Panc1 (cell line): ENCODE data around the gene WASF2. TPM values are rescaled to one million over a fixed set of nuclear protein-coding genes. Genes with fewer than 3 reads are reported as not detected.
"Not testable (repeated sequence)": the region's sequence is repeated elsewhere in the genome, so short reads cannot be mapped to it uniquely, and the experiment has no call there.

ENCODE experiments used
- ATAC-seq: fragments of 200-7000 bp; cut with Tn5 transposase; 2 replicates; pipeline ENCODE4 v1.9.1; 2020; ENCODE audit warnings: mild to moderate bottlenecking, moderate library complexity
- BruUV-seq: library from RNA; stranded (reverse); fragments of 400-500 nt; replicated peaks from 2 replicates; lab custom pipeline; 2021; lab: Mats Ljungman, UMichigan
- CTCF ChIA-PET: fragments of 300-600 bp; sonication (Branson Sonifier 250); formaldehyde crosslinking; loops from one replicate; lab custom pipeline; 2022; ENCODE audit warnings: antibody characterized with exemption; lab: Charles Lee
- POLR2A ChIA-PET: fragments of 300-600 bp; sonication (Branson Sonifier 250); formaldehyde crosslinking; loops from one replicate; lab custom pipeline; 2022; ENCODE audit warnings: antibody characterized with exemption; lab: Charles Lee
- DNase-seq: peaks from one replicate; pipeline ENCODE4 v3.0.0-alpha.2; 2010; ENCODE audit warnings: low read depth, low spot score
- H3K27ac ChIP-seq: 2 replicates; pipeline ENCODE4 v1.5.1; 2011; ENCODE audit warnings: mild to moderate bottlenecking, low read length, inconsistent platforms
- H3K27me3 ChIP-seq: fragments of 200-500 bp; sonication (Bioruptor generic); 2 replicates; pipeline ENCODE4 v1.6.0; 2014; ENCODE audit warnings: low read length, inconsistent platforms; ENCODE audit not compliant: control insufficient read depth, insufficient read depth
- H3K36me3 ChIP-seq: fragments of 200-500 bp; sonication (Bioruptor generic); 2 replicates; pipeline ENCODE4 v1.5.1; 2014; ENCODE audit warnings: inconsistent platforms, mild to moderate bottlenecking, low read length, moderate library complexity; ENCODE audit not compliant: control insufficient read depth, insufficient read depth
- H3K4me1 ChIP-seq: 2 replicates; pipeline ENCODE4 v1.5.1; 2011; ENCODE audit warnings: inconsistent platforms, mild to moderate bottlenecking, low read length, moderate library complexity; ENCODE audit not compliant: control insufficient read depth, insufficient read depth
- H3K4me3 ChIP-seq, 2 experiments: 2 replicates each; pipeline ENCODE4 v1.5.1; 2011 to 2012; ENCODE audit warnings: low read depth in 2 of 2, low read length in 2 of 2, mild to moderate bottlenecking in 2 of 2, inconsistent platforms in 1 of 2, moderate library complexity in 1 of 2
- H3K9me3 ChIP-seq: fragments of 200-500 bp; sonication (Bioruptor generic); 2 replicates; pipeline ENCODE4 v1.5.1; 2014; ENCODE audit warnings: low read depth, mild to moderate bottlenecking, inconsistent platforms, low read length, moderate library complexity; ENCODE audit not compliant: control insufficient read depth, insufficient read depth
- CTCF ChIP-seq: fragments of 450-650 bp; IDR thresholded peaks from 2 replicates; pipeline ENCODE4 v1.5.1; 2017; ENCODE audit warnings: mild to moderate bottlenecking
- POLR2AphosphoS5 ChIP-seq: IDR thresholded peaks from 2 replicates; pipeline ENCODE4 v1.6.1; 2012; ENCODE audit warnings: mild to moderate bottlenecking, low read depth, low read length, moderate library complexity
- REST ChIP-seq, 2 experiments: IDR thresholded peaks; 2 replicates each; pipeline ENCODE4 v1.6.1; 2011 to 2012; ENCODE audit warnings: low read depth in 2 of 2, control low read depth in 1 of 2, low read length in 1 of 2, mild to moderate bottlenecking in 1 of 2, moderate library complexity in 1 of 2; ENCODE audit not compliant: insufficient read depth in 1 of 2
- SIN3A ChIP-seq: IDR thresholded peaks from 2 replicates; pipeline ENCODE4 v1.6.1; 2012; ENCODE audit warnings: low read depth, mild to moderate bottlenecking, low read length, moderate library complexity, borderline replicate concordance; ENCODE audit not compliant: insufficient read depth
- TCF7L2 ChIP-seq: IDR thresholded peaks from 2 replicates; pipeline ENCODE4 v1.6.1; 2011; ENCODE audit warnings: mild to moderate bottlenecking, low read depth, low read length, inconsistent platforms
- in situ Hi-C: cut with HindIII; loops from 2 replicates; pipeline ENCODE4 v1.10.0; 2016; ENCODE audit warnings: low sequenced_read_pairs, low pct_unique_long_range_greater_than_20kb
- intact Hi-C: fragments of 100-400 bp; cut with micrococcal nuclease; formaldehyde crosslinking; loops from one replicate; pipeline ENCODE4 v1.10.0; 2022; ENCODE audit not compliant: unreplicated experiment
- total RNA-seq: library from RNA; stranded (reverse); gene quantifications from one replicate; pipeline ENCODE4 v1.2.1, GENCODE V29; 2021; ENCODE audit not compliant: unreplicated experiment

Gene WASF2
- total RNA-seq, 1 experiment from 2014 or later = 121 TPM

DNA sequence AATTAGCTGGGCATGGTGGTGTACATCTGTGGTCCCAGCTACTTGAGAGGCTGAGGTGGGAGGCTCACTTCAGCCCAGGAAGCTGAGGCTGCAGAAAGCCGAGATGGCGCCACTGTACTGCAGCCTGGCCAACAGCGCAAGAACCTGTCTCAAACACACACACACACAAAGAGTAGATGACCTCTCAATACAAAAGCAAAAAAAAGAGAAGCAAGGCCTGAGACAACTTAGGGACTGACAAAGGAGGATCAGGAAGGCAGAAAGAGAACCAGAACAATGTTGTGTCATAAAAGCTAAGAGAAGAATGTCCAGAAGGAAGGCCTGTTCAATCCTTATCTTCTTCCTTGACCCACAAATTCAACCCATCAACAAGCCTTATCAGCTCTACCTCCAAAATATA lies 18.5 kb downstream of the WASF2 start:
- Histone ChIP-seq H3K36me3 (no peaks in the 10 kb centered on the region), H3K4me1 (peaks cover 4% of the 10 kb centered on the region; the same call in 1 of the 2 replicates), H3K27me3 (no peaks in the 10 kb centered on the region), H3K27ac (no peak overlapping the region), H3K4me3 (no peak overlapping the region), H3K9me3 (no peaks in the 10 kb centered on the region)
- POLR2A ChIA-PET = no interaction called here
- CTCF ChIA-PET = no interaction called here
- BruUV-seq = no TSS peak
- no peak for TF ChIP-seq CTCF
- TF ChIP-seq SIN3A = no peak
- intact Hi-C loops (no loop called here), in situ Hi-C loops (no loop called here)
- no peak for DNase-seq
- ATAC-seq = no peak

GRCh38 chr1:27469334-27469733 lies 20.6 kb downstream of the WASF2 start:
- Histone ChIP-seq H3K4me3 (no peak overlapping the region), H3K27ac (no peak overlapping the region), H3K27me3 (no peaks in the 10 kb centered on the region), H3K36me3 (no peaks in the 10 kb centered on the region), H3K9me3 (no peaks in the 10 kb centered on the region), H3K4me1 (peaks cover 4% of the 10 kb centered on the region; the same call in 1 of the 2 replicates)
- TF ChIP-seq TCF7L2 (no peak), CTCF (no peak), REST (IDR thresholded peaks at IDR 0.05; ENCODE audit: insufficient read depth in 1 of 2, low read depth in 2 of 2, low read length in 1 of 2) (no peak), SIN3A (no peak), POLR2AphosphoS5 (no peak)
- no TSS peak for BruUV-seq
- ChIA-PET CTCF (interaction anchor here (0.6 kb wide), 2 partner anchors 21 to 137 kb away, joined by 3 to 5 read pairs; no protein-coding TSS in a partner anchor), POLR2A (no interaction called here)
- DNase-seq (no peak), ATAC-seq (no peak)
- intact Hi-C loops = no loop called here
- in situ Hi-C loops = no loop called here

DNA sequence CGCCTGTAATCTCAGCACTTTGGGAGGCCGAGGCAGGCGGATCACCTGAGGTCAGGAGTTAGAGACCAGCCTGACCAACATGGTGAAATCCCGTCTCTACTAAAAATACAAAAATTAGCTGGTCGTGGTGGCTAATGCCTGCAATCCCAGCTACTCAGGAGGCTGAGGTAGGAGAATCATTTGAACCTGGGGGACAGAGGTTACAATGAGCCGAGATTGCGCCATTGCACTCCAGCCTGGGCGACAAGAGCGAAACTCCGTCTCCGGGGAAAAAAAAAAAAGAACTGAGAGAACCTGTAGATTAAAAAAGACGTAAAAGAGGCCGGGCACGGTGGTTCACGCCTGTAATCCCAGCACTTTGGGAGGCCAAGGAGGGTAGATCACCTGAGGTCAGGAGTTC lies 21.6 kb downstream of the WASF2 start:
- ChIA-PET POLR2A (interaction anchor here (0.6 kb wide), 1 partner anchor 22 kb away, joined by 3 read pairs; no protein-coding TSS in a partner anchor), CTCF (interaction anchor here (0.5 to 0.9 kb wide), 3 partner anchors 27 to 88 kb away, joined by 3 to 8 read pairs (median 6); no protein-coding TSS in a partner anchor)
- H3K27ac ChIP-seq, intact Hi-C loops, BruUV-seq, H3K36me3 ChIP-seq, DNase-seq, H3K9me3 ChIP-seq, H3K27me3 ChIP-seq, H3K4me1 ChIP-seq, H3K4me3 ChIP-seq, ATAC-seq, in situ Hi-C loops: not testable (repeated sequence)
